ENCODE results near the gene CTAG1A.
"Not testable (repeated sequence)": the region's sequence is repeated elsewhere in the genome, so short reads cannot be mapped to it uniquely, and the experiment has no call there.

The CTAG1A gene

GRCh38 chrX:154607976-154608375 lies 23.0 kb downstream of the CTAG1A start:
- H3K36me3 ChIP-seq (ENCODE audit: control insufficient read depth in 5 of 5, insufficient read depth in 5 of 5, low read length in 5 of 5); H3K4me3 ChIP-seq (ENCODE audit: low read depth in 1 of 5, low read length in 5 of 5); H3K27me3 ChIP-seq (ENCODE audit: control insufficient read depth in 5 of 5, insufficient read depth in 4 of 5, low read length in 5 of 5); H3K9me3 ChIP-seq (ENCODE audit: control insufficient read depth in 5 of 5, low read length in 5 of 5); H3K9ac ChIP-seq (ENCODE audit: low read length in 5 of 5); H3K4me1 ChIP-seq (ENCODE audit: control insufficient read depth in 5 of 5, insufficient read depth in 5 of 5, low read length in 5 of 5); H3K27ac ChIP-seq (ENCODE audit: low read depth, low read length): not testable (repeated sequence)

- not testable (repeated sequence) for H3K4me3 ChIP-seq (ENCODE audit: low read depth in 1 of 5, low read length in 5 of 5); H3K9ac ChIP-seq (ENCODE audit: low read length in 5 of 5); H3K27ac ChIP-seq (ENCODE audit: low read depth, low read length); H3K27me3 ChIP-seq (ENCODE audit: control insufficient read depth in 5 of 5, insufficient read depth in 4 of 5, low read length in 5 of 5); H3K9me3 ChIP-seq (ENCODE audit: control insufficient read depth in 5 of 5, low read length in 5 of 5); H3K36me3 ChIP-seq (ENCODE audit: control insufficient read depth in 5 of 5, insufficient read depth in 5 of 5, low read length in 5 of 5); H3K4me1 ChIP-seq (ENCODE audit: control insufficient read depth in 5 of 5, insufficient read depth in 5 of 5, low read length in 5 of 5)
These were observed 23.9 kb downstream of the CTAG1A start for GRCh38 chrX:154608823-154609222.

DNA sequence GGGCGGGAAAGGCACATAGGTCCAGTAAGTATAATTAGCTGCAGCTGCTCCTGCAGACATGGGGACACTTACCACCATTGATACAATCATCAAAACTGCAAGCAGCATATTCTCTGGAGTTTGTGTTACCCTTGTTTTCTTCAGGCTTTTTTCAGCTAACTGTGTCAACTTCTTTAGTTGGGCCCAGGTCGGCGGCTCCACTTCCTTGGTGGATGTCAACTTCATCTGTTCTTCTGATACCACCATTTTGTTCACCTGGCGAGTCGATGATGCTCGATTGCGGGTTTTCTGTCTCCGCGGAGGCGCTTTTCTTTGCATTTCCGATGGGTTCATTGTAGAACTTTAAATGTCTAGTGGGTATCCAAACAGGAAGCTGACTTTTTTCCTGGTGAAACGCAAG lies 26.2 kb downstream of the CTAG1A start:
- H3K36me3 ChIP-seq (ENCODE audit: control insufficient read depth in 5 of 5, insufficient read depth in 5 of 5, low read length in 5 of 5); H3K27me3 ChIP-seq (ENCODE audit: control insufficient read depth in 5 of 5, insufficient read depth in 4 of 5, low read length in 5 of 5); H3K9me3 ChIP-seq (ENCODE audit: control insufficient read depth in 5 of 5, low read length in 5 of 5); H3K4me1 ChIP-seq (ENCODE audit: control insufficient read depth in 5 of 5, insufficient read depth in 5 of 5, low read length in 5 of 5); H3K9ac ChIP-seq (ENCODE audit: low read length in 5 of 5); H3K27ac ChIP-seq (ENCODE audit: low read depth, low read length); H3K4me3 ChIP-seq (ENCODE audit: low read depth in 1 of 5, low read length in 5 of 5): not testable (repeated sequence)

DNA sequence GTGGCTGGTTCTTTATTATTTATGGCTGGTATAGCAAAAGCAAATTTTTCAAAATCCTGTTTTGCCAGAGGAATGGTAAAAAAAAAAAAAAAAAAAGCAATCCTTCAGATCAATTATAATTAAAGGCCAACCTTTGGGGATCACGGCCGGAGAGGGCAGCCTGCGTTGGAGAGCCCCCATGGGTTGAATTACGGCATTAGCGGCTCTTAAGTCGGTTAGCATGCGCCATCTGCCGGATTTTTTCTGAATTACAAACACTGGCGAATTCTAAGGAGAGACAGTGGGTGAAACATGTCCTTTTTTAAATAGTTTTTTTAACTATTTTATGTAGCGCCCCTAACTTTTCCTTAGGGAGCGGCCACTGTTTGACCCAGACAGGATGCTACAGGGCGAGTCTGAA lies 28.7 kb downstream of the CTAG1A start:
- H3K27ac ChIP-seq (ENCODE audit: low read depth, low read length); H3K4me1 ChIP-seq (ENCODE audit: control insufficient read depth in 5 of 5, insufficient read depth in 5 of 5, low read length in 5 of 5): not testable (repeated sequence)

DNA sequence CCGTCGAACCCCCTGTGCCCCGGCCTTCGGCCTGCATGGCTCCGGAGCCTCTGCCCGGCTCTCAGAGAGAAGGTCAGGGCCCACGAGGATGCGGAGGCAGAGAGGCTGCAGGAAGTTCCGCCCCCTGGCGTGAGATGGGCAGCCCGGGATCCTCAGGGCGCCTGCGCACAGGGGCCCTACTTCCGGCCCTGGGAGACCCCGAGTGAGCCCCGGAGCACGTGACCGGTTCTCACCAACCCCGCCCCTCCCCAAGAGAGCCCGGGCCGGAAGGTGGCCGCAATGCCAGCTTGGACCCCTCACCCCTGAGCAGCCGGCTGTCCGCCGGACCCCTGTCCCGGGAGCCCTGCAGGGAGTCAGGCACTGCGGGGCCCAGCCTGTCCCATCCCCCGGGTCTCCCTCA lies 34.2 kb downstream of the CTAG1A start, which contains the start of gene CTAG1B:
Gene CTAG1B, minus strand, starts transcription at position 101 of the 400 bp plus-strand sequence. Its CDS starts 64 bp downstream, at position 37.
- not testable (repeated sequence) for H3K9ac ChIP-seq (ENCODE audit: low read length in 5 of 5); H3K27ac ChIP-seq (ENCODE audit: low read depth, low read length); H3K4me3 ChIP-seq (ENCODE audit: low read depth in 1 of 5, low read length in 5 of 5); H3K36me3 ChIP-seq (ENCODE audit: control insufficient read depth in 5 of 5, insufficient read depth in 5 of 5, low read length in 5 of 5); H3K9me3 ChIP-seq (ENCODE audit: control insufficient read depth in 5 of 5, low read length in 5 of 5); H3K4me1 ChIP-seq (ENCODE audit: control insufficient read depth in 5 of 5, insufficient read depth in 5 of 5, low read length in 5 of 5); H3K27me3 ChIP-seq (ENCODE audit: control insufficient read depth in 5 of 5, insufficient read depth in 4 of 5, low read length in 5 of 5)

More for the DNA sequence above, 28.7 kb downstream of the CTAG1A start:
- not testable (repeated sequence) for H3K27me3 ChIP-seq (ENCODE audit: control insufficient read depth in 5 of 5, insufficient read depth in 4 of 5, low read length in 5 of 5); H3K36me3 ChIP-seq (ENCODE audit: control insufficient read depth in 5 of 5, insufficient read depth in 5 of 5, low read length in 5 of 5); H3K4me3 ChIP-seq (ENCODE audit: low read depth in 1 of 5, low read length in 5 of 5); H3K9me3 ChIP-seq (ENCODE audit: control insufficient read depth in 5 of 5, low read length in 5 of 5); H3K9ac ChIP-seq (ENCODE audit: low read length in 5 of 5)

- H3K4me3 ChIP-seq (ENCODE audit: low read depth in 1 of 5, low read length in 5 of 5); H3K27ac ChIP-seq (ENCODE audit: low read depth, low read length); H3K27me3 ChIP-seq (ENCODE audit: control insufficient read depth in 5 of 5, insufficient read depth in 4 of 5, low read length in 5 of 5); H3K9me3 ChIP-seq (ENCODE audit: control insufficient read depth in 5 of 5, low read length in 5 of 5); H3K9ac ChIP-seq (ENCODE audit: low read length in 5 of 5); H3K4me1 ChIP-seq (ENCODE audit: control insufficient read depth in 5 of 5, insufficient read depth in 5 of 5, low read length in 5 of 5); H3K36me3 ChIP-seq (ENCODE audit: control insufficient read depth in 5 of 5, insufficient read depth in 5 of 5, low read length in 5 of 5): not testable (repeated sequence)
These were observed 36.0 kb downstream of the CTAG1A start for GRCh38 chrX:154620767-154621414.

DNA sequence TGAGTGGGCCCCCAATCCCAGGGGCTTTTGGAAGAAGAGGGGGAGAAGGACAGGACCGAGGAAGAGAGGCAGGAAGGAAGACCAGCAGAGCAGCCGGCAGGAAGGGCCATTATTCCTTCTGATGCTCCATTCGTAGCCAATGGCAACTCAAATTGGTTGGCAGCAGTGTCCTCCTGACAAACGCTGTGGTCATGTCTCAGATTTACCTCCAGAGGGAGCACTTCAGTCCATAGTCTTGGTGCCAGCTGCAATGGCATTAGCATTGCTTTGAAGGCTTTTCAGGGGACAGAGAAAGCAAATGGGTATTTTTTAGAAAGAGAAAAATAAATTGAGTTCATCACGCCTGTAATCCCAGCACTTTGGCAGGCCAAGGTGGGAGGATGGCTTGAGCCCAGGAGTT lies 44.0 kb downstream of the CTAG1A start:
- H3K9me3 ChIP-seq (ENCODE audit: control insufficient read depth in 5 of 5, low read length in 5 of 5); H3K36me3 ChIP-seq (ENCODE audit: control insufficient read depth in 5 of 5, insufficient read depth in 5 of 5, low read length in 5 of 5); H3K4me1 ChIP-seq (ENCODE audit: control insufficient read depth in 5 of 5, insufficient read depth in 5 of 5, low read length in 5 of 5); H3K27me3 ChIP-seq (ENCODE audit: control insufficient read depth in 5 of 5, insufficient read depth in 4 of 5, low read length in 5 of 5); H3K4me3 ChIP-seq (ENCODE audit: low read depth in 1 of 5, low read length in 5 of 5); H3K9ac ChIP-seq (ENCODE audit: low read length in 5 of 5); H3K27ac ChIP-seq (ENCODE audit: low read depth, low read length): not testable (repeated sequence)

DNA sequence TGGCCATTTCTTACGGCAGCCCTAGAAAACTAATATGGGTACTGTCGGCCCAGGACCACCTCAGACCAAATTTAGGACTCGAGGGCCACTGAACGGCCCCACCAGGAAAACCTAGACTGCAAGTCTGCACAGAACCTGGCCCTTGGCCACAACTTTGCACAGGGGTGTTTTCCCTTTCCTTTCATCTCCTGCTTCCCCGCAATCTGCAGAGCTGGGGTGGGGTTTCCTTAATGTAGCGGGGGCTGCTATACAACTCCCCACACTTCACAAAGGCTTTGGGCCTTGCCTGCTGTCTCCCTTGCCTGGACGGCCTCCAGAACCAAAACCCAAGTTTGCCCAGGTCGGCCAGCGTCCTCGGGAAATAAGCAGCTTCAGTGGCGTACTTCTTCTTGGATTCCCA lies 46.0 kb downstream of the CTAG1A start:
- H3K4me3 ChIP-seq (ENCODE audit: low read depth in 1 of 5, low read length in 5 of 5); H3K36me3 ChIP-seq (ENCODE audit: control insufficient read depth in 5 of 5, insufficient read depth in 5 of 5, low read length in 5 of 5); H3K27ac ChIP-seq (ENCODE audit: low read depth, low read length); H3K27me3 ChIP-seq (ENCODE audit: control insufficient read depth in 5 of 5, insufficient read depth in 4 of 5, low read length in 5 of 5); H3K9me3 ChIP-seq (ENCODE audit: control insufficient read depth in 5 of 5, low read length in 5 of 5); H3K9ac ChIP-seq (ENCODE audit: low read length in 5 of 5); H3K4me1 ChIP-seq (ENCODE audit: control insufficient read depth in 5 of 5, insufficient read depth in 5 of 5, low read length in 5 of 5): not testable (repeated sequence)

DNA sequence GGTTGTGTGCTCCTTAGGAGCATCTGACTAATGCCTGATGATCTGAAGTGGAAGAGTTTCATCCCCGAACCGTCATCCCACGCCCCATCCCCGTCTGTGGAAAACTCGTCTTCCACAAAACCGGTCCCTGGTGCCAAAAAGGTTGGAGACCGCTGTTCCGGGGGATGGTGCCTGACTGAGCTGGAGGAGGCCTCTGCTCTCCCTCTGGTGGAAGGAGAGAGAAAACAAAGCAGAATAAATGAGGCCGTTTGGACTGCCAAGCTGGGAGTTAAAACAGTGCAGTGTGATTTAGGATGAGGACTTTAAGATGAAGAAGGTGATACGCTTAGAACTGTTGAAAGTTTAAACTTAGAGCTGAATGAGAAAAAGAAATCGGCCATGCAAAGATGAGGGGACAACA lies 48.7 kb downstream of the CTAG1A start:
- not testable (repeated sequence) for H3K9ac ChIP-seq (ENCODE audit: low read length in 5 of 5); H3K27ac ChIP-seq (ENCODE audit: low read depth, low read length); H3K4me1 ChIP-seq (ENCODE audit: control insufficient read depth in 5 of 5, insufficient read depth in 5 of 5, low read length in 5 of 5); H3K9me3 ChIP-seq (ENCODE audit: control insufficient read depth in 5 of 5, low read length in 5 of 5); H3K27me3 ChIP-seq (ENCODE audit: control insufficient read depth in 5 of 5, insufficient read depth in 4 of 5, low read length in 5 of 5); H3K36me3 ChIP-seq (ENCODE audit: control insufficient read depth in 5 of 5, insufficient read depth in 5 of 5, low read length in 5 of 5); H3K4me3 ChIP-seq (ENCODE audit: low read depth in 1 of 5, low read length in 5 of 5)

Data from subcutaneous abdominal adipose tissue (tissue), 5 donors.